GM19025 (cell line): Measurements from ENCODE around the gene KCNK3.
"Not testable (repeated sequence)": the region's sequence is repeated elsewhere in the genome, so short reads cannot be mapped to it uniquely, and the experiment has no call there.

Experiments
- ATAC-seq: cut with Tn5 transposase; IDR thresholded peaks from one replicate; pipeline ENCODE4 v1.9.1; 2021; ENCODE audit warnings: mild to moderate bottlenecking, low read depth, moderate library complexity; ENCODE audit not compliant: unreplicated experiment

Gene KCNK3

DNA sequence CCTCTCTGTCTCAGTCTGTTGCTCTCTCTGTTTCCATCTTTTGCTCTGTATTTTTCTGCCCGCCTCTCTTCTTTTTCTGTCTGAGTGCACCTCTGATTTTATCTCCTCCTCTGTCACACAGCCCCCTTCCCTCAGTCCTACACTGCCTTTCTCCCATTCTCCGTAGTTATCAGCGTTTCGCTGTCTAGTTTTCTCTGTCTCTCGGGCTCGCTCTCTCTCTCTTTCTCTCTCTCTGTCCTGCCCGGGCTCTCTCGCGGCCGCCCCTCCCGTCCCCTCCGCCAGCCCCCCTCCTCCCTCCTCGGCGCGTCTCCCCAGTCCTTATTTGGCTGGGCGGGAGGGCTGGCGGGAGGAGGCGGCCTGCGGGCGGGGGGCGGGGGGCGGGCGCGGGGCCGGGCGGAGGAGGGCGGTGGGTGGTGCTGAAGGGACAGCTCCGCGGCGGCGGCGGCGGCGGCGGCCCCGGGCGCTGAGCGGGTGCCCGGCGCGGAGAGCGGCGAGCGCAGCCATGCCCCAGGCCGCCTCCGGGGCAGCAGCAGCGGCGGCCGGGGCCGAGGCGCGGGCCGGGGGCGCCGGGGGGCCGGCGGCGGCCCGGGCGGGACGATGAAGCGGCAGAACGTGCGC is at the start of gene KCNK3:
TSS of gene KCNK3 (plus strand) at position 444 of the 618 bp plus-strand sequence. CDS start at position 598, 154 bp downstream.
- ATAC-seq = no peak

DNA sequence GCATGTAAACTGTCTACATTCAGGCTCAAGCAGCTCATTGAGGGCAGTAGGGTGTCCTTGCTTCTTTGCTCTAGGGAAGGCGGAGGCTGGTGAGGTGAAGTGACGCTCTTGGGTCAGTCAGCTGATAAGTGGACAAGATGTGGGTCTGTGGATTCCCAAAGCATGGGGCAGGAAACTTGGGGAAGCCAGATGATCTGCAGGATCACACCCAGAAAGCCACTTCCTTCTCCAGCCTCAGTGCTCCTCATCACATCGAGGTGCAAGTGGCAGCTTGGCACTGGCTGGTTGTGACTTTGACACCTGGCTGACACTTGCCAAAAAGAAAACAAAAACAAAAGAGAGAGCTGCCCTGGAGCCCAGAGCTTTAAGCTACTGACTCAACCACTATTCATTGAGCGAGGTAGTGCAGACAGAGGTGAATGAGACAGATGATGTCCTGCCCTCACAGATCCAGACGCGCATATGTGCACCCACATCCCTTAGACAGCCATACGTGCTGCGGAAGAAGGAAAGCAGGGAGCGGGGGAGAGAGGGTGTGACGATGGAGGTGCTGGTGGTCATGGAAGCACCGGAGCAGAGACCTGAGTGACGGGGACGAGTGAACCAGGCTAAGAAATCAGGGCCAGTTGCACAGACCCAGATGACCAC is 48.2 kb upstream of the KCNK3 start:
- ATAC-seq = no peak

DNA sequence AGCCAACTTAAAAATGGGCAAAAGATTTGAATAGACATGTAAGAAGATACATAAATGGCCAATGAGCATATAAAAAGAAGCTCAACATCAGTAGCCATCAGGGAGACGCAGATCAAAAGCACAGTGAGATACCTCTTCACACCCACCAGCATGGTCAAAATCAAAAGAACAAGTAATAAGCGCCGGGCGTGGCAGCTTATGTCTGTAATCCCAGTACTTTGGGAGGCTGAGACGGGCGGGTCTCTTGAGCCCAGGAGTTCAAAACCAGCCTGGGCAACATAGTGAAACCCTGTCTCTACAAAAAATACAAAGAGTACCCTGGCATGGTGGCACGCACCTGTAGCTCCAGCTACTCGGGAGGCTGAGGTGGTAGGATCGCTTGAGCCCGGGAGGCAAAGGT is 46.8 kb upstream of the KCNK3 start:
- ATAC-seq = no peak

DNA sequence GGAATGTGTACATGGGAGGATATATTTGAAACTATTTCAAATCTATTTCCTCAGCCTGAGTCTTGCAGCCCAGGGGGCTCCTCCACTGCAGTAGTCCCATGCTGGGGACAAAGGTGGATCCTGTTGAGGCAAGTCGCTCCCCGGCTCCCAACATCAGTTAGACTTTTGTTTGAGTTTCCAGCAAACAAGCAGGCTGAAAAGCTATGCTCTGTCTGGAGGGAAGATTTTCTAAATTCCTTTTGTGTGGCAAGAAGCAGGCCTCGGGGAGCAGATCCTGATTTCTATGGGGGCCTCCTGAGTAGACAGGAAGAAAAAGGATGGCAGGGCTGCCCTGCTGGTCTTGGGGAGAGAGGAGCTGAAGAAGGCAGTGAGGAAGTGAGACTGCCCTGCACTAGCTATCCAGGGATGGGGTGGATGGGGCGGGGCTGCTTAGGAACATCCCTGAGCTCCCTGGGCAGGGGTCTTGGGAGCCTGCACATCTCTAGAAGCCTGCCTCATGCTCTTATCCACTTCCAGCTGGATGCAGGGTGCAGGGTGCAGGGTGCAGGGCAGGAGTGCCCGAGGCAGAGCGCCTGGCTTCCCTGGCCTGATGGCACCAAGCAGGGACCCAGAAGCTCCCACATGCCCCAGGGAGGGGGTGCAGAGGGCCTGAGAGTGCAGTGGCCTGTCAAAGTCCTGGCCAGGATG is 45.4 kb upstream of the KCNK3 start:
- ATAC-seq = no peak

DNA sequence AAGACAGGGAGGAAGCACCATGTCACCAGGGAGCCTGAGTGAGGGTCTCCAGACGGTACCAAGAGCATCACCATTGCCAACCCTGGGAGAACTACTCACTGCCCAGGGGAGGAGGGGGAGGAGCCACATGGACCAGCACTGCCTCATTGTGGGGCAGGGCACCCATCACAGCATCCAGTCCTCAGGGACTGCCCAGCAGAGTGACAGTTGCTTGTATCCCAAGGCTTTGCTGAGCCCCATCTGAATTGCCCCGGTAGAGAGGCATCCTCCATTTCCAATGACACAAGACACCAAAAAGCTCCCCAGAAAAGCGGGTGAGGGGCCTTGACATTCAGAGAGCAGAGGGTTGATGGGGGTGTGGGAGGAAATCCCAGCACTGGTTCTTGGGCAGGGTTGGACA is 44.5 kb upstream of the KCNK3 start:
- ATAC-seq = no peak

DNA sequence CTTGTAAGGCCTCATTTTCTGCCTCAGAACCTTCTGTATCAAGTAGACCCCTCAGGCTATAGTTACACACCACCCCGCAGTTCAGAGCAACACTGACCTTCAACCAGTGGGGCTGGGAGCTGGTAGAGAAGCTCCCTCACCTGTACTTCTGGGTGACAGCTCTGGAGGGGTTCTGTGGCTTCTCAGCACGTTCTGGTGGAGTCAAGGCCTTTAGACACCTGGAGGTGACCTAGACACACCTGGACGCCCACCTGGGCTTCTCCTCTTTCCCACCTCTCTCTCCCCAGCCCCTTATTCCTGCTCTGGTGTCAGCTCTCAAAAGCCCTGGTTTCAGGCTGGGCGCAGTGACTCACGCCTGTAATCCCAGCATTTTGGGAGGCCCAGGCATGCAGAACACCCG is 44.0 kb upstream of the KCNK3 start:
- no peak for ATAC-seq

DNA sequence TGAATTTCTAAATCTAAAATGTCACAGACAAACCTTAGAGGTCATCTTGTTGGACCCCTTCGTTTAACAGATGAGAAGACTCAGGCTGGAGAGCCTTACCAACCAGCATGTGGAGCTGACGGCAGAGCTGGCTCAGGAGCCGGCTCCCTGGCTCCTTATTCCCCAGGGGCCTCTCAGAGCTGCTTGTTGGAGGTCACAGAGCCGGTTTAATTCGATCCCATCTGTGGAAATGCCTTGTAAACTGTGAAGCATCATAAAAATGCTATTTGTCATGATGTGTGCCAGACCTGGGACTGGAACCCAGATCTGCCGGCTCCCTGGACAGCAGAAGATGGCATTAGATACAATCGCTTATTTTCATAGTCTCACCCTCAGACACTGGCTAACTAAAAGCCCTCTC is 43.2 kb upstream of the KCNK3 start:
- no peak for ATAC-seq

DNA sequence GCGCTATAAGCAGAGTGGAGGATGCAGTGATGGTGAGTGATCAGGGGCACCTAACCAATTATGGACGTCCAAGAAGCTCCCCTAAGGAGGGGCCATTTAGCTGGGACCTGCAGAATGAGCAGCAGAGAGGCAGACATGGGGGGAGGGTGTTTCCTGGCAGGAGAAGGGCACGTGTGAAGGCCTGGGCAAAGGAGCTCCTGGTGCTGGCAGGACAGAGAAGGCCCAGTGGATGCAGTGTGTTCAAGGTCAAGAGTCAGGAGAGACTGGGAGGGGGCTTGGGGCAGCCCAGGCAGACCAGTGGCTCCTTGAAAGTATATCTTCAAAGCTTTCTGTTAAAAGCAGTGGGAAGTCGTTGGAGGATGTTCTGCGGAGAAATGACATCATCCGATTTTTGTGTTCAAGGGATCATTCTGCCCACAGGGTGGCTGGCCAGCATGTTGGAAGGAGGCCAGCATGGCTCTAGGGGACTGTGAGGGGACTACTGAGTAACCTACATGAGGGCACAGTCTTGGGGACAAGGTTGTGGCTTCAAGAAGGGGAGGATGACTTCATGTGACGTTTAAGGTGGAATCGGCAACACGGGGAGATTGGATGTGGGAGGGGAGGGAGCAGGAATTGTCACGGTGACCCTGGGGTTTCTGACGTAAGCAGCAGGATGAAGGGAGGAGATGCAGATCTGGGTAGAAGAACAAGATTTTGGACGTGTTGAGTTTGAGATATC is 42.4 kb upstream of the KCNK3 start:
- ATAC-seq = no peak

DNA sequence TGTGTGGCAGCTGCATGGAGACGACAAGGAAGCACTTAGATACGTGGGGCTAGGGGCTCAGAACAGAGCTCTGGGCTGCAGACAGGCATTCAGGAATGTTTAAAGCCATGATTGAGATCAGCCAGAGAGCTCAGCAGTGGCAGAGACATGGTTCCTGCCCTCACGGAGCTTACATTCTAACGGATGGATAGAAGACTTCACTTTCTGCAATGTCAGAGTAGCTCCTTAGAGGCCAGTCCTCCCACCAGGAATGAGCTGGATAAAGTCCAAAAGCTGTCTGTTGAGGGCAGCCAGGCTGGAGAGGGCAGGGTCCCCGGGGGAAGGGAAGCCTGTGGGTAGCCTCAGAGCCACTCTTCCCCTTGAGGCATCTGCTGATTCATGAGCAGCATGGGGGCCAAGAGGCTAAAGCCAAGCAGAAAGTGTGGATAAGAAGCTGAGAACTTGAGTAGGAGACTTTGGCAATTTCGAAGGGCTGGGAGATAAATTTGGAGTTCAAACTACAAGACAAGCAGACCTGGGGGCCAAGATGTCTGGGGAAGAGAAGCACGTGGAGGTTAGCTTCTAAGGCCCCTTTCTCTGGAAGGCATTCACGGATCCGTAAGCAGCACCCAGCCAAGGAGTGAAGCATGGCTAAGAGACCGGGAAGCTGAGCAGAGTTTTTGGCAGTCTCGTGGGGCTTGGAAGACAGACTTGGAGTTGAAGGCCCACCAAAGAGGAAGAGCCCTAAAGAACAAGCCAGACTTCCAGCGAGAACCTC is 41.6 kb upstream of the KCNK3 start:
- no peak for ATAC-seq

DNA sequence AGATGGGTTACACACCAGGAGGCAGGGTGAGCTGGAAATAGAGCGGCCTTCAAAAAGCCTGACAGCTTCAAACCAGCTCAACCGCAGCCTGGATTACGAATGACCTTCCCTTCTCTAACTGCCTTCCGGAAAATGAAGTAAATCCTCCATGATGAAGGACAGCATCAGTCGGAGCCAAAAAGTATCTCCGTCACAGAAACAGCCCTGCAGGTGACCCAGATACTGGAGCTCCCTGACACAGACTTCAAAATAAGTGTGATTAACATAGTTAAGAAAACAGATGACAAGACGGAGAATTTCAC is 41.1 kb upstream of the KCNK3 start:
- no peak for ATAC-seq

DNA sequence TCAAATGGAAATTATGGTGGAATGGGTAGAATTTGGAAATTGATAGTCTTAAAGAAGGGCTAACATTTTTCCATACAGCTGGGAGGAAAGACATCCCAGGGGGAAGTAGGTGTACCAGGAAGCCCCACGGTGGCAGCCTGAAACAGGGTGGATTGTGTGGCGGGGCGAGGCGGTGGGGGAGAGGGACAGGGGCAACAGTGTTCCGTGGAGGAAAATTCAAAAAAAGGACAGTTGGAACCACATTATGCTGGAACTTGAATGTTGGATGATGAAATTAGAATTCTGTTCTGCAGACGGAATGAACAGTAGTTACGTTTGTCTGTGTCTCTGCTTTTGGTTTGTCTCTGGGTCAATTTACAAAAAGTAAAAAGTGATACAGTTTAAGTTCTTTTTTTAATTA is 40.7 kb upstream of the KCNK3 start:
- no peak for ATAC-seq

DNA sequence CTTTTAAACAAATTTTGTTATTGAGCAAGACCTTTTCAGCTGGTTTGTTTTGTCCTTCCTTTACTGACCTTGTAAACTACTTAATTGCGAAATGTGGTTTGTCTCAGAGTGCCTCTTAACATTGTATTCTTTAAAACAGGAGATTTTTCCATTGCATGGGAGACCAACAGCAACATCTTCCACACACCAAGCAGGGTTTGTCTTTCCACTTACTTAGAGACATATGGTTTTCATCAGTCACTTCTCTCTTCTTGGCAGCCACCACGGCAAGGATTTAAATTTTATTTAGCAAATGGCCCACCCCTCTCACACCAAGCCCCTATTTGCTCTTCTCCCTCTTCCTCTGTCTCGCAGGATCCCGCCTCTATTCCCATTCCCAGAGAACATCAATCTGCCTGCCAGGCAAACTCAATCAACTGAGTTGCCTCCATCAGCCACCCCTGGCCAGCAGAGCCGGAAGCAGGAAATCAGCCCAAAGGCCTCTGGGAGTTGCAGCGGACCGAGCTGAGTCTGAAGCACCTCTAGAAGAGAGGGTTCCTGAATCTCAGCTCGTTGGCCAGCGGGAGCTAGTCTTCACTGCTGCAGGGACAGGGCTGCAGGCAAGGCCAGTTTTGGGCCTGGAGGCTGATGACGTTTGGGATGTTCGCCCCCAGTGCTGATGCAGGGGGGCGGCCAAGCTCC is 40.0 kb upstream of the KCNK3 start:
- no peak for ATAC-seq

DNA sequence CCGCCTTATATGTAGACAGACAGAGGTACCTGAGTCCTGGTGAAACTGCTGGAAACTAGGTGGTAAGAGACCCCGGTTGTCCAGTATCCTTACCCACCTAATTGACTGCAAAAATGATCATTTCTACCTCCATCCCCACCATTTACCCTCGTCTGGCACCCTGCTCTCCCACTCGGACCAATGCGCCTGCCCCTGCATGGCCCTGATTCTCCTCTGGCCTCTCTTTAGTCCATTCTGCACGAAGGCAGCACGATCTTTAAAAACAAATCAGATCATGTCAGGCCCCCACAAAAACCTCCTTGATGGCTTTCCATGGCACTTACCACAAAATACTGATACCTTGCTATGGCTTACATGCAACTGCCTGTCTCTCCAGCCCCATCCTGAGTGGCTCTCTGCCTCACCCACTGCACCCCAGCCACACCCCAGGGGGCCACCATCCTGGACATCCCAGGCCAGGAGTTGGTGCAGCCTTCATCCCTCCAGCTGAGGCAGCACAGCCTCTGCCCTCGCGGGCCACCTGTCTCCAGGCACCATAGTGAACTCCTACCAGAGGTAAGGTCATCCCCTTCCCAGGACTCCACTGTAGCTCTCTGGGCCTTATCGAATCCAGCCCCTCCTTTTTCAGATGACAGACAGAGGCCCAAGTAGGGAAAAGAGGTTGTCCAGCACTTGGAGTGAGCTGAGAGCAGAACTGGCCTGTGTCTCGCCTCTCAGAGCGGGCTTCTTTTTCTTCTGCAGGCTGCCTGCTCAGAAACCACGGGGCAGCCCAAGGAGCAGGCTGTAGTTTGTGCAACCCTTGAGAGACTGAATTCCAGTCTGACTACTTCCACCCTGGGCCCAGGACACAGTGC is 39.1 kb upstream of the KCNK3 start:
- no peak for ATAC-seq

DNA sequence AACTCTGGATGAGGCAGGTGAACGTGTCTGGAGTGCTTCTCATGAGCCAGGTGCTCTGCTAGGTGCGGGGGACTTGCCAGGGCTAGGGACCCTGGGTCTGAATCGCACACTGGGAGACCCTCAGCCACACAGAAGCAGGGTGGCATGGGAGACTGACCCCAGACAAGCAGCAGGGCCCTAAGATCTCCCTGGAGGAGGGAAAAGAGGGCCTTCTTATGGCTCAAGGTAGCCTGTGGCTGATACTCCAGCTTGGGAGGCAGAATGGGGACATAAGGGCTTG is 38.5 kb upstream of the KCNK3 start:
- ATAC-seq = no peak

DNA sequence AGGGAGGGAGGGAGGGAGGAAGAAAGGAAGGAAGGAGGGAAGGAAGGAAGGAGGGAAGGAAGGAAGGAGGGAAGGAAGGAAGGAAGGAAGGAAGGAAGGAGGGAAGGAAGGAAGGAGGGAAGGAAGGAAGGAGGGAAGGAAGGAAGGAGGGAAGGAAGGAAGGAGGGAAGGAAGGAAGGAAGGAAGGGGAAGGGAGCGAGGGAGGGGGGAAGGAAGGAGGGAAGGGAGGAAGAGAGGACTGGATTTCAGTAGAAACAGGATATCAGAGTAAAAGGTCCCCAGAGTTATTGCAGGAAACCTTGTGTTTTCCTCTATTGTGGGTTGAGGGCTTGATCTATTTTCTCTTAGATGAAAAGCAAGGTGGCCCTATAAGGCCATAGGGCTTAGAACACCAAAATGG is 37.4 kb upstream of the KCNK3 start:
- not testable (repeated sequence) for ATAC-seq

DNA sequence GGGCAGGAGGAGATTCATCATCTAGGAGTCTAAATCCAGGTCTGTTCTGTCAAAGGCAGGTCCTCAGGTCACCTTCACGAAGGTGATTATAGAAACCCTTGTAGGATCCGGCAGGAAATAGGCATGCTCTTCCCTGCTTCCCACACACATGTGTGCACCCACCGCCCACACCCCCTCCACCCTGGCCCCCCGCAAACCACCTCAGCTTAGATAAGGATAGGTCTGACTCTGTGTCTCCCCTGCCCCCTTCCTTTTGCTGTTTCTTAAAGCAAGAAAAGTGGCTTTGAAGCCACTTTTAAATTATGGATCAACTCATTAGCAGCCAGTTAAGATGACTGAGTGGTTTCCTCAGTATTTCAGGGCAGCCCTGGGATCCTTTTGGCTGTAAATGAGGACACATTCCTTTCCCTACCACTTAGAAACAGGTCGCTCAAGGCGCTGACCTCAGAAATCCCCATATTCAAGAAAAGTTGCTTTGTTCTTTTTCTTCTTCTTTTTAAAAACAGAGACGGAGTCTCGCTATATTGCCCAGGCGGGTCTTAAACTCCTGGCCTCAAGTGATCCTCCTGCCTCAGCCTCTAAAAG is 36.8 kb upstream of the KCNK3 start:
- no peak for ATAC-seq

DNA sequence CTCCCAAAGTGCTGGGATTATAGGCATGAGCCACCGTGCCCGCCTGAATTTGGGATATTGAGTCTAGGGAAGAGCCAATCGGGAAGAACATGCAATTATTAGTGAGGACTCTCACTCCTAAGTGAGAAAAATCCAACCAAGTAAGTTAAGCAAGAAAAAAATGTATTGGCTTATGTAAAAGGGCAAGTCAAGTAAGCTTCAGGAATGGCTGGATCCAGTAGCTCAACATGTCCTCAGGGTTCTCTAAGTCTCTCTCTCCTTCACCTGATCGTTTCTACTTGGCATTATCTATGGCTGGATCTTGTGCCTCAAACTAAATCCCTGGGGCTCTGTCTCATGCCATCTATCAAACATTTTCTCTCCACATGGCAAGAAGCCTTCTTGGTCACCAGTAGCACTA is 35.3 kb upstream of the KCNK3 start:
- ATAC-seq = no peak

DNA sequence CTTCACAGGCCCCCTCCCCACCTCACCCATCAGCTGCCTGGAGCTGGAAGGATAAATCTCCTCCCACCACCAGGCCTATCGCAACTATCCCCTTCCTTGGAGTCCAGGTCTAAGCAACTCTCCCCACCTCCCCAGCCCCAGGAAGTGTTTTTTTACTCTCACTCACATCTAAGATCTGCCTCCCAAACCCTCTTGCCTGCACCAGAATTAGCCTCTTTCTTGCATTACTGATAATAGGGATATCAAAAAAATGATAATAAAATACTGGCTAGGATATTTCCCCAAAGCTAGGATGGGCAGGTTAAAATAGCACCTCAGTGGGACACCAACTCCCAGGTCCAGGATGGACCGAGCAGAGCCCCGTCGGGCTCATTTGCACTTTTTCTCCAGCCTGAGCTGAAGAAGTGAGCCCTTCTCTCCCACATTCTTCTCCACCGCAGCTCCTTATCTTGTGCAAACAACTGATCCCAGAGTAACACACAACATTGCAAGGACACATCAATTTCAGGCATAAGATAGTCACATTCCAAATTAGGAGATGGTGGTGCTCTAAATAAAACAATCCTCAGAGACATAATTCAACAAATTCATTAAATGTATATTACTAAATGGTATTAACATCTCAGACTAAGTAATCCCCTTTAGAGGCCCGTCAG is 33.7 kb upstream of the KCNK3 start:
- ATAC-seq = no peak
